Panc1 (cell line): ENCODE data around the gene FAM228A.

Experiments used
- CTCF ChIP-seq: fragments of 450-650 bp; IDR thresholded peaks from 2 replicates; pipeline ENCODE4 v1.5.1; 2017; ENCODE audit warnings: mild to moderate bottlenecking
- REST ChIP-seq, 2 experiments: IDR thresholded peaks; 2 replicates each; pipeline ENCODE4 v1.6.1; 2011 to 2012; ENCODE audit warnings: low read depth in 2 of 2, control low read depth in 1 of 2, low read length in 1 of 2, mild to moderate bottlenecking in 1 of 2, moderate library complexity in 1 of 2; ENCODE audit not compliant: insufficient read depth in 1 of 2
- SIN3A ChIP-seq: IDR thresholded peaks from 2 replicates; pipeline ENCODE4 v1.6.1; 2012; ENCODE audit warnings: low read depth, mild to moderate bottlenecking, low read length, moderate library complexity, borderline replicate concordance; ENCODE audit not compliant: insufficient read depth

- no peak for TF ChIP-seq REST (IDR thresholded peaks at IDR 0.05; ENCODE audit: insufficient read depth in 1 of 2, low read depth in 2 of 2, low read length in 1 of 2)
- TF ChIP-seq CTCF: no peak
- TF ChIP-seq SIN3A: no peak
Measured at GRCh38 chr2:24152413-24153197, 22.2 kb upstream of the FAM228A start.
